ENCODE measurements around the gene TAPBP. TPM values are rescaled to one million over a fixed set of nuclear protein-coding genes. Genes with fewer than 3 reads are reported as not detected.

TAPBP gene
- total and polyA plus RNA-seq, 9 of the 15 experiments (the other 6 are each of a cell fraction or from before 2014, with no cell fraction given) = 5.6 to 74.0 (median 22.3) TPM

DNA sequence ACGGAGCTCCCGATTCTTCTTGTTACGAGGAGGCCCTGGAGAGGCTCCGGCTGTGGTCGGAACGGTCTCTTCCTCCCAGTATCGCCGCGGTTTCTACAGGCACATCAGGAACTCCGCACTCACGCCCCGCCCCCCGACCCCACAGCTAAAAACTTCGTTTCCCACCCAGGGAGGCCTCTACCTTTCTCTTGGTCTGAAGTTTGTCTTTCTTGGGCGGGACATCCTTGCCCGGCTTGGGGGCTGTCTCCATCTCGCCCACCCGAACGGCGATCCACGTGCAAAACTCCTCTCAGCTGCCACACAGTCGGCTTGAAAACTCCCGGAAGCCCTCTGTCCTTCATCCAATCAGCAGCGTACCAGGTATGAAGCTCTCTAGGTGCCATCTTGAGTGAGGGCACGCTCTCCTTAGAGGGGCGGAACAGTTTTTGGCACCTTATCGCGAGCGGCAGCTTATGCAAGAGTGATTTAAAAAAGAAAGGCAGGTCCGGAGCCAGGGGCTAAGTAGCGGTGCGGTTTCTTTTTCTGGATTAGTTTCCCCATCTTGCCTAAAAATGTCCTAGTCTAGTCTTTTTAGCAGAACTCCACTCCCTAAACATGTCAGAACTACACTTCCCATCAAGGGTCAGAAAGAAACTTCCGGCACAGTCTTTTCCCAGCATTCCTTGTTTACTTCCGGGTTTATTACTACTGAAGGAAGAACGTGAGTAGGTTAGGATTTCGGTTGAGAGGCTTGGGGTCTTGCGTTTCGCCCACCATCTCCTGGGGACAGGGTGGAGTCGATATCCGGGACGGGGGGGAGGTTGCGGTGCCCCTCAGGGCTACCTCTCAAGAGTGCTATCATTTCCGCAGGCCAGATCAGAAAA lies 24.7 kb downstream of the TAPBP start, which contains the start of the genes PFDN6 and WDR46 (continued):
- TF ChIP-seq, protein P1, sequence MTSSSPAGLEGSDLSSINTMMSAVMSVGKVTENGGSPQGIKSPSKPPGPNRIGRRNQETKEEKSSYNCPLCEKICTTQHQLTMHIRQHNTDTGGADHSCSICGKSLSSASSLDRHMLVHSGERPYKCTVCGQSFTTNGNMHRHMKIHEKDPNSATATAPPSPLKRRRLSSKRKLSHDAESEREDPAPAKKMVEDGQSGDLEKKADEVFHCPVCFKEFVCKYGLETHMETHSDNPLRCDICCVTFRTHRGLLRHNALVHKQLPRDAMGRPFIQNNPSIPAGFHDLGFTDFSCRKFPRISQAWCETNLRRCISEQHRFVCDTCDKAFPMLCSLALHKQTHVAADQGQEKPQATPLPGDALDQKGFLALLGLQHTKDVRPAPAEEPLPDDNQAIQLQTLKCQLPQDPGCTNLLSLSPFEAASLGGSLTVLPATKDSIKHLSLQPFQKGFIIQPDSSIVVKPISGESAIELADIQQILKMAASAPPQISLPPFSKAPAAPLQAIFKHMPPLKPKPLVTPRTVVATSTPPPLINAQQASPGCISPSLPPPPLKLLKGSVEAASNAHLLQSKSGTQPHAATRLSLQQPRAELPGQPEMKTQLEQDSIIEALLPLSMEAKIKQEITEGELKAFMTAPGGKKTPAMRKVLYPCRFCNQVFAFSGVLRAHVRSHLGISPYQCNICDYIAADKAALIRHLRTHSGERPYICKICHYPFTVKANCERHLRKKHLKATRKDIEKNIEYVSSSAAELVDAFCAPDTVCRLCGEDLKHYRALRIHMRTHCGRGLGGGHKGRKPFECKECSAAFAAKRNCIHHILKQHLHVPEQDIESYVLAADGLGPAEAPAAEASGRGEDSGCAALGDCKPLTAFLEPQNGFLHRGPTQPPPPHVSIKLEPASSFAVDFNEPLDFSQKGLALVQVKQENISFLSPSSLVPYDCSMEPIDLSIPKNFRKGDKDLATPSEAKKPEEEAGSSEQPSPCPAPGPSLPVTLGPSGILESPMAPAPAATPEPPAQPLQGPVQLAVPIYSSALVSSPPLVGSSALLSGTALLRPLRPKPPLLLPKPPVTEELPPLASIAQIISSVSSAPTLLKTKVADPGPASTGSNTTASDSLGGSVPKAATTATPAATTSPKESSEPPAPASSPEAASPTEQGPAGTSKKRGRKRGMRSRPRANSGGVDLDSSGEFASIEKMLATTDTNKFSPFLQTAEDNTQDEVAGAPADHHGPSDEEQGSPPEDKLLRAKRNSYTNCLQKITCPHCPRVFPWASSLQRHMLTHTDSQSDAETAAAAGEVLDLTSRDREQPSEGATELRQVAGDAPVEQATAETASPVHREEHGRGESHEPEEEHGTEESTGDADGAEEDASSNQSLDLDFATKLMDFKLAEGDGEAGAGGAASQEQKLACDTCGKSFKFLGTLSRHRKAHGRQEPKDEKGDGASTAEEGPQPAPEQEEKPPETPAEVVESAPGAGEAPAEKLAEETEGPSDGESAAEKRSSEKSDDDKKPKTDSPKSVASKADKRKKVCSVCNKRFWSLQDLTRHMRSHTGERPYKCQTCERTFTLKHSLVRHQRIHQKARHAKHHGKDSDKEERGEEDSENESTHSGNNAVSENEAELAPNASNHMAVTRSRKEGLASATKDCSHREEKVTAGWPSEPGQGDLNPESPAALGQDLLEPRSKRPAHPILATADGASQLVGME (CRISPR knock-in tag; IDR thresholded peaks at IDR 0.05) = no peak
- TF ChIP-seq, protein P2, sequence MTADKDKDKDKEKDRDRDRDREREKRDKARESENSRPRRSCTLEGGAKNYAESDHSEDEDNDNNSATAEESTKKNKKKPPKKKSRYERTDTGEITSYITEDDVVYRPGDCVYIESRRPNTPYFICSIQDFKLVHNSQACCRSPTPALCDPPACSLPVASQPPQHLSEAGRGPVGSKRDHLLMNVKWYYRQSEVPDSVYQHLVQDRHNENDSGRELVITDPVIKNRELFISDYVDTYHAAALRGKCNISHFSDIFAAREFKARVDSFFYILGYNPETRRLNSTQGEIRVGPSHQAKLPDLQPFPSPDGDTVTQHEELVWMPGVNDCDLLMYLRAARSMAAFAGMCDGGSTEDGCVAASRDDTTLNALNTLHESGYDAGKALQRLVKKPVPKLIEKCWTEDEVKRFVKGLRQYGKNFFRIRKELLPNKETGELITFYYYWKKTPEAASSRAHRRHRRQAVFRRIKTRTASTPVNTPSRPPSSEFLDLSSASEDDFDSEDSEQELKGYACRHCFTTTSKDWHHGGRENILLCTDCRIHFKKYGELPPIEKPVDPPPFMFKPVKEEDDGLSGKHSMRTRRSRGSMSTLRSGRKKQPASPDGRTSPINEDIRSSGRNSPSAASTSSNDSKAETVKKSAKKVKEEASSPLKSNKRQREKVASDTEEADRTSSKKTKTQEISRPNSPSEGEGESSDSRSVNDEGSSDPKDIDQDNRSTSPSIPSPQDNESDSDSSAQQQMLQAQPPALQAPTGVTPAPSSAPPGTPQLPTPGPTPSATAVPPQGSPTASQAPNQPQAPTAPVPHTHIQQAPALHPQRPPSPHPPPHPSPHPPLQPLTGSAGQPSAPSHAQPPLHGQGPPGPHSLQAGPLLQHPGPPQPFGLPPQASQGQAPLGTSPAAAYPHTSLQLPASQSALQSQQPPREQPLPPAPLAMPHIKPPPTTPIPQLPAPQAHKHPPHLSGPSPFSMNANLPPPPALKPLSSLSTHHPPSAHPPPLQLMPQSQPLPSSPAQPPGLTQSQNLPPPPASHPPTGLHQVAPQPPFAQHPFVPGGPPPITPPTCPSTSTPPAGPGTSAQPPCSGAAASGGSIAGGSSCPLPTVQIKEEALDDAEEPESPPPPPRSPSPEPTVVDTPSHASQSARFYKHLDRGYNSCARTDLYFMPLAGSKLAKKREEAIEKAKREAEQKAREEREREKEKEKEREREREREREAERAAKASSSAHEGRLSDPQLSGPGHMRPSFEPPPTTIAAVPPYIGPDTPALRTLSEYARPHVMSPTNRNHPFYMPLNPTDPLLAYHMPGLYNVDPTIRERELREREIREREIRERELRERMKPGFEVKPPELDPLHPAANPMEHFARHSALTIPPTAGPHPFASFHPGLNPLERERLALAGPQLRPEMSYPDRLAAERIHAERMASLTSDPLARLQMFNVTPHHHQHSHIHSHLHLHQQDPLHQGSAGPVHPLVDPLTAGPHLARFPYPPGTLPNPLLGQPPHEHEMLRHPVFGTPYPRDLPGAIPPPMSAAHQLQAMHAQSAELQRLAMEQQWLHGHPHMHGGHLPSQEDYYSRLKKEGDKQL (CRISPR knock-in tag; IDR thresholded peaks at IDR 0.05; ENCODE audit: borderline replicate concordance) = no peak
- TF ChIP-seq HNRNPK (IDR thresholded peaks at IDR 0.05; ENCODE audit: low read depth, low read length, poor library complexity, severe bottlenecking) (no peak), CEBPB (tag; IDR thresholded peaks at IDR 0.05) (peak; percentile 85), TCF7L2 (IDR thresholded peaks at IDR 0.05; ENCODE audit: low read depth, low read length) (no peak), PTTG1 (tag; IDR thresholded peaks at IDR 0.05; ENCODE audit: low read depth) (no peak), ZSCAN32 (CRISPR knock-in tag; IDR thresholded peaks at IDR 0.05) (no peak), NFATC3 (IDR thresholded peaks at IDR 0.05) (no peak), NCOR1 (IDR thresholded peaks at IDR 0.05) (0 out of 2 replicates have a peak, but pooled peaks have one; percentile 7), ZNF551 (CRISPR knock-in tag; IDR thresholded peaks at IDR 0.05) (no peak), GABPB2 (CRISPR knock-in tag; conservative IDR thresholded peaks at IDR 0.05) (no peak), KDM2B (CRISPR knock-in tag; IDR thresholded peaks at IDR 0.05) (no peak)
- TF ChIP-seq, protein P3, sequence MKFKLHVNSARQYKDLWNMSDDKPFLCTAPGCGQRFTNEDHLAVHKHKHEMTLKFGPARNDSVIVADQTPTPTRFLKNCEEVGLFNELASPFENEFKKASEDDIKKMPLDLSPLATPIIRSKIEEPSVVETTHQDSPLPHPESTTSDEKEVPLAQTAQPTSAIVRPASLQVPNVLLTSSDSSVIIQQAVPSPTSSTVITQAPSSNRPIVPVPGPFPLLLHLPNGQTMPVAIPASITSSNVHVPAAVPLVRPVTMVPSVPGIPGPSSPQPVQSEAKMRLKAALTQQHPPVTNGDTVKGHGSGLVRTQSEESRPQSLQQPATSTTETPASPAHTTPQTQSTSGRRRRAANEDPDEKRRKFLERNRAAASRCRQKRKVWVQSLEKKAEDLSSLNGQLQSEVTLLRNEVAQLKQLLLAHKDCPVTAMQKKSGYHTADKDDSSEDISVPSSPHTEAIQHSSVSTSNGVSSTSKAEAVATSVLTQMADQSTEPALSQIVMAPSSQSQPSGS (CRISPR knock-in tag; IDR thresholded peaks at IDR 0.05) = no peak
- TF ChIP-seq, protein P4, sequence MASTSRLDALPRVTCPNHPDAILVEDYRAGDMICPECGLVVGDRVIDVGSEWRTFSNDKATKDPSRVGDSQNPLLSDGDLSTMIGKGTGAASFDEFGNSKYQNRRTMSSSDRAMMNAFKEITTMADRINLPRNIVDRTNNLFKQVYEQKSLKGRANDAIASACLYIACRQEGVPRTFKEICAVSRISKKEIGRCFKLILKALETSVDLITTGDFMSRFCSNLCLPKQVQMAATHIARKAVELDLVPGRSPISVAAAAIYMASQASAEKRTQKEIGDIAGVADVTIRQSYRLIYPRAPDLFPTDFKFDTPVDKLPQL (IDR thresholded peaks at IDR 0.05; ENCODE audit: extremely low read depth, insufficient read length) = no peak

Data from K562 (cell line).